Ishikawa (cell line): Measurements from ENCODE around the gene SP3.
A peak's percentile ranks its signal among the peaks of the same experiment; 100 is the strongest.

Experiments used
- CEBPB ChIP-seq: IDR thresholded peaks from 2 replicates; pipeline ENCODE4 v1.6.1; 2012
- CREB1 ChIP-seq: IDR thresholded peaks from 2 replicates; pipeline ENCODE4 v1.6.1; 2012; ENCODE audit warnings: low read depth
- EGR1 ChIP-seq: IDR thresholded peaks from 2 replicates; pipeline ENCODE4 v1.6.1; 2012
- EP300 ChIP-seq: IDR thresholded peaks from 2 replicates; pipeline ENCODE4 v1.6.1; 2012; ENCODE audit warnings: borderline replicate concordance
- FOXM1 ChIP-seq: IDR thresholded peaks from 2 replicates; pipeline ENCODE4 v1.6.1; 2012; ENCODE audit warnings: low read depth, borderline replicate concordance
- MAX ChIP-seq: IDR thresholded peaks from 2 replicates; pipeline ENCODE4 v1.6.1; 2012
- NFIC ChIP-seq: IDR thresholded peaks from 2 replicates; pipeline ENCODE4 v1.6.1; 2012
- RAD21 ChIP-seq: IDR thresholded peaks from 2 replicates; pipeline ENCODE4 v1.6.1; 2012; ENCODE audit warnings: low read depth
- REST ChIP-seq: IDR thresholded peaks from 2 replicates; pipeline ENCODE4 v1.6.1; 2012; ENCODE audit warnings: low read depth, mild to moderate bottlenecking
- TAF1 ChIP-seq: IDR thresholded peaks from 2 replicates; pipeline ENCODE4 v1.6.1; 2012; ENCODE audit warnings: low read depth, mild to moderate bottlenecking
- TCF12 ChIP-seq: IDR thresholded peaks from 2 replicates; pipeline ENCODE4 v1.6.1; 2012; ENCODE audit warnings: low read depth
- TEAD4 ChIP-seq: IDR thresholded peaks from 2 replicates; pipeline ENCODE4 v1.6.1; 2012
- USF1 ChIP-seq: IDR thresholded peaks from 2 replicates; pipeline ENCODE4 v1.6.1; 2012
- YY1 ChIP-seq: IDR thresholded peaks from 2 replicates; pipeline ENCODE4 v1.6.1; 2012; ENCODE audit warnings: low read depth
- ZBTB7A ChIP-seq: IDR thresholded peaks from 2 replicates; pipeline ENCODE4 v1.6.1; 2012; ENCODE audit warnings: low read depth

Gene SP3

GRCh38 chr2:174007010-174007409, 41.8 kb upstream of the SP3 start:
- no peak for TF ChIP-seq REST
- no peak for TF ChIP-seq YY1
- TF ChIP-seq ZBTB7A = no peak
- no peak for TF ChIP-seq CEBPB
- TF ChIP-seq TCF12 = no peak
- no peak for TF ChIP-seq EGR1
- no peak for TF ChIP-seq CREB1
- TF ChIP-seq TAF1 = no peak
- TF ChIP-seq RAD21 = no peak
- no peak for TF ChIP-seq USF1
- no peak for TF ChIP-seq FOXM1
- no peak for TF ChIP-seq NFIC
- TF ChIP-seq MAX = no peak
- TF ChIP-seq EP300 = no peak
- TF ChIP-seq TEAD4 = no peak

- TF ChIP-seq ZBTB7A (no peak), TEAD4 (no peak)
Observed at GRCh38 chr2:174005801-174006419, 40.7 kb upstream of the SP3 start.

- TF ChIP-seq EP300 = no peak
- no peak for TF ChIP-seq FOXM1
- TF ChIP-seq TAF1 = no peak
- TF ChIP-seq NFIC = no peak
- no peak for TF ChIP-seq EGR1
- TF ChIP-seq REST = no peak
- TF ChIP-seq ZBTB7A = no peak
- TF ChIP-seq MAX = no peak
- no peak for TF ChIP-seq RAD21
- no peak for TF ChIP-seq USF1
- TF ChIP-seq TCF12 = no peak
- TF ChIP-seq YY1 = no peak
- TF ChIP-seq TEAD4 = no peak
- no peak for TF ChIP-seq CREB1
- TF ChIP-seq CEBPB = no peak
Observed at GRCh38 chr2:174004905-174005605, 39.9 kb upstream of the SP3 start.

GRCh38 chr2:174003720-174004695, 38.8 kb upstream of the SP3 start:
- TF ChIP-seq TAF1 (no peak), RAD21 (peak; percentile 33; the same call in 1 of the 2 replicates), EP300 (no peak), ZBTB7A (no peak)

- TF ChIP-seq YY1 (no peak), CEBPB (no peak), RAD21 (no peak), ZBTB7A (no peak)
Observed at GRCh38 chr2:174002679-174003078, 37.5 kb upstream of the SP3 start.

GRCh38 chr2:174001107-174001506, 35.9 kb upstream of the SP3 start:
- TF ChIP-seq TCF12 = no peak
- no peak for TF ChIP-seq TAF1
- TF ChIP-seq FOXM1 = no peak
- no peak for TF ChIP-seq USF1
- TF ChIP-seq NFIC = no peak
- no peak for TF ChIP-seq CEBPB
- TF ChIP-seq CREB1 = no peak
- TF ChIP-seq MAX = no peak
- TF ChIP-seq EP300 = no peak
- no peak for TF ChIP-seq ZBTB7A
- no peak for TF ChIP-seq YY1
- no peak for TF ChIP-seq RAD21
- TF ChIP-seq EGR1 = no peak
- no peak for TF ChIP-seq REST
- no peak for TF ChIP-seq TEAD4
